GM12892 (cell line): ENCODE data around the gene LIN28A.

Experiments used
- POLR2A ChIP-seq: IDR thresholded peaks from 2 replicates; pipeline ENCODE4 v1.6.1; 2011; ENCODE audit warnings: low read depth, low read length, control low read depth
- POLR2AphosphoS5 ChIP-seq: IDR thresholded peaks from 2 replicates; pipeline ENCODE4 v1.6.1; 2011; ENCODE audit warnings: low read depth, low read length, control low read depth
- TAF1 ChIP-seq: IDR thresholded peaks from 2 replicates; pipeline ENCODE4 v1.6.1; 2011; ENCODE audit warnings: low read depth, mild to moderate bottlenecking, control low read depth, low read length, borderline replicate concordance

- TF ChIP-seq POLR2AphosphoS5 (no peak), POLR2A (no peak), TAF1 (no peak)
Measured at GRCh38 chr1:26410706-26411623, at the start of gene LIN28A.
